HepG2 (cell line): ENCODE data around the gene BTRC. TPM values are rescaled to one million over a fixed set of nuclear protein-coding genes. Genes with fewer than 3 reads are reported as not detected.

ENCODE experiments used
- CHCHD3 ChIP-seq: sonication (generic); formaldehyde crosslinking; IDR thresholded peaks from 2 replicates; pipeline ENCODE4 v1.8.0; 2022; ENCODE audit warnings: mild to moderate bottlenecking, missing genetic modification reagents, moderate library complexity
- FOXA1 ChIP-seq, 2 experiments: fragments of 450-650 bp in 1 of 2; sonication (generic) in 1 of 2; formaldehyde crosslinking in 1 of 2; IDR thresholded peaks; 2 replicates each; pipeline versions ENCODE4 v1.4.0 to v1.6.1; 2016 to 2020; ENCODE audit warnings: missing genetic modification reagents in 1 of 2
- GLI4 ChIP-seq: sonication (generic); formaldehyde crosslinking; IDR thresholded peaks from 2 replicates; pipeline ENCODE4 v1.5.1; 2020; ENCODE audit warnings: missing genetic modification reagents, mild to moderate bottlenecking, moderate library complexity, borderline replicate concordance
- MIXL1 ChIP-seq: IDR thresholded peaks from 2 replicates; pipeline ENCODE4 v1.6.1; 2016
- NR2F6 ChIP-seq, 2 experiments: IDR thresholded peaks; 2 replicates each; pipeline ENCODE4 v1.6.1; 2016; ENCODE audit warnings: antibody characterized with exemption in 1 of 2, mild to moderate bottlenecking in 1 of 2
- NRL ChIP-seq: sonication (generic); formaldehyde crosslinking; IDR thresholded peaks from 2 replicates; pipeline ENCODE4 v1.5.0; 2020; ENCODE audit warnings: missing genetic modification reagents, mild to moderate bottlenecking, moderate library complexity, borderline replicate concordance
- PTBP1 ChIP-seq: fragments of 200-400 bp; formaldehyde crosslinking; IDR thresholded peaks from 2 replicates; pipeline ENCODE4 v1.6.1; 2018; ENCODE audit warnings: low read length, low read depth; ENCODE audit not compliant: poor library complexity, severe bottlenecking
- RXRA ChIP-seq: sonication (generic); formaldehyde crosslinking; IDR thresholded peaks from 2 replicates; pipeline ENCODE4 v1.5.1; 2020; ENCODE audit warnings: missing genetic modification reagents
- SIN3A ChIP-seq: IDR thresholded peaks from 2 replicates; pipeline ENCODE4 v1.6.1; 2011; ENCODE audit warnings: low read depth, mild to moderate bottlenecking, control low read depth, low read length, borderline replicate concordance
- THRA ChIP-seq: sonication (generic); formaldehyde crosslinking; IDR thresholded peaks from 2 replicates; pipeline ENCODE4 v1.4.0; 2020; ENCODE audit warnings: missing genetic modification reagents, borderline replicate concordance
- ZBTB39 ChIP-seq: sonication (generic); formaldehyde crosslinking; IDR thresholded peaks from 2 replicates; pipeline ENCODE4 v1.5.0; 2020; ENCODE audit warnings: missing genetic modification reagents
- ZNF569 ChIP-seq: sonication (generic); formaldehyde crosslinking; IDR thresholded peaks from 2 replicates; pipeline ENCODE4 v1.5.0; 2020; ENCODE audit warnings: mild to moderate bottlenecking, missing genetic modification reagents, moderate library complexity, borderline replicate concordance
- ZNF577 ChIP-seq: sonication (generic); formaldehyde crosslinking; IDR thresholded peaks from 2 replicates; pipeline ENCODE4 v1.4.0; 2020; ENCODE audit warnings: mild to moderate bottlenecking, low read depth, missing genetic modification reagents, borderline replicate concordance
- ZNF766 ChIP-seq: sonication (generic); formaldehyde crosslinking; IDR thresholded peaks from 2 replicates; pipeline ENCODE4 v1.5.0; 2020; ENCODE audit warnings: missing genetic modification reagents, borderline replicate concordance
- polyA plus RNA-seq, 8 experiments: library from polyadenylated mRNA; depleted of rRNA in 3 of 8; stranded (reverse) in 7 of 8; unstranded in 1 of 8; fragments of >200 nt; fragmentation: Illumina TruSeq in 4 of 8; extraction: Trizol in 4 of 8; gene quantifications; 2 replicates each; pipeline versions ENCODE4 v1.2.1 to v1.2.3, GENCODE V29; 2011 to 2016; ENCODE audit warnings: low read depth in 4 of 8, missing spikeins in 1 of 8, mixed read lengths in 1 of 8; ENCODE audit not compliant: insufficient read depth in 1 of 8
- total RNA-seq, 5 experiments: library from RNA; depleted of rRNA; stranded (reverse); fragments of >200 nt; fragmentation: Illumina TruSeq; extraction: Trizol; gene quantifications; 2 replicates each; pipeline ENCODE4 v1.2.3, GENCODE V29; 2016; ENCODE audit warnings: low read depth in 1 of 5
- TF ChIP-seq, protein P1 (sequence below): sonication (generic); formaldehyde crosslinking; IDR thresholded peaks from 2 replicates; pipeline ENCODE4 v1.8.1; 2023; ENCODE audit warnings: missing genetic modification reagents, inconsistent platforms, borderline replicate concordance
- TF ChIP-seq, protein P2 (sequence below): IDR thresholded peaks from 2 replicates; pipeline ENCODE4 v1.6.1; 2018; ENCODE audit warnings: missing genetic modification reagents, mild to moderate bottlenecking, missing compliant biosample characterization
- TF ChIP-seq, protein P3 (sequence below): sonication (generic); formaldehyde crosslinking; IDR thresholded peaks from 2 replicates; pipeline ENCODE4 v1.8.1; 2023; ENCODE audit warnings: mild to moderate bottlenecking, missing genetic modification reagents
- TF ChIP-seq, protein P4 (sequence below): sonication (generic); formaldehyde crosslinking; IDR thresholded peaks from 2 replicates; pipeline ENCODE4 v1.4.0; 2020; ENCODE audit warnings: mild to moderate bottlenecking, missing genetic modification reagents

Gene BTRC
- total and polyA plus RNA-seq, 2 of the 13 experiments (the other 11 are each of a cell fraction or from before 2014, with no cell fraction given), result 12.0 to 14.4 TPM

DNA sequence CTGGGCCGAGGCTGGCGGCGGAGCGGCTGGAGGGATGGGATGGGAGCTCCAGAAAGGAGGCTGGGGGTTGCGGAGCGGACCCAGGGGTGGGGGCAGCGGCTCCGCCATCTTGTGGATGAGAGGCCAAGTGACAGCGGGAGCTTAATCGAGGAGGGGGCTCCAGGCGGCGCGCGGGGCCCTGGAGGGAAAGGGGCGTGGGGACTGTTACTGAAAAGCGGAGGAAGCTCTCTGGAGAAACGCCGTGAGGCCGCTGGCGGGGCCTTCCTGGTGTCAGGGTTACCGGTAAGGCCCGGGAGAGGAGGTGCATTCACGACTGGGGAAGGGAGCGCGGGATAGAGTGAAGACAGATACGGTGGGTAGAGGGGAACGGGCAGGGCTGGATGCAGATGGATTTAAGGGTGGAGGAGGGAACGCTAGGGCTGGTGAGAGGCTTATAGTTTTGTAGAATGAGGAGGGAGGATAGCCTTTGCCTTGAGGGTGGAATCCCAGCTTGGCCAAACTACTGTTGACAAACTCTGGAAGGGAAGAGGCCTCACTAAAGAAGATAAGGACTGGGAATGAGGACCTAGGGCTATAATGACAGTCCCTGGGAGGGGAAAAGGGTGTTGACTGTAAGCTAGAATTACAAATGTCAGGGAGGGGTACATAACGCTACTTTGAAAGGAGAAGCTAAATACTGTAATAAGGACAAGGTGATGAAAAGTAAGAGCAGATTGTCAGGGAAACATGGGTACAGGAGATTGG, 535 bp downstream of the BTRC start (continued):
- TF ChIP-seq, protein P1, sequence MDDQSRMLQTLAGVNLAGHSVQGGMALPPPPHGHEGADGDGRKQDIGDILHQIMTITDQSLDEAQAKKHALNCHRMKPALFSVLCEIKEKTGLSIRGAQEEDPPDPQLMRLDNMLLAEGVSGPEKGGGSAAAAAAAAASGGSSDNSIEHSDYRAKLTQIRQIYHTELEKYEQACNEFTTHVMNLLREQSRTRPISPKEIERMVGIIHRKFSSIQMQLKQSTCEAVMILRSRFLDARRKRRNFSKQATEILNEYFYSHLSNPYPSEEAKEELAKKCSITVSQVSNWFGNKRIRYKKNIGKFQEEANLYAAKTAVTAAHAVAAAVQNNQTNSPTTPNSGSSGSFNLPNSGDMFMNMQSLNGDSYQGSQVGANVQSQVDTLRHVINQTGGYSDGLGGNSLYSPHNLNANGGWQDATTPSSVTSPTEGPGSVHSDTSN, result no peak
- no peak for TF ChIP-seq MIXL1 (CRISPR knock-in tag)
- no peak for TF ChIP-seq GLI4 (CRISPR knock-in tag)
- TF ChIP-seq, protein P2, sequence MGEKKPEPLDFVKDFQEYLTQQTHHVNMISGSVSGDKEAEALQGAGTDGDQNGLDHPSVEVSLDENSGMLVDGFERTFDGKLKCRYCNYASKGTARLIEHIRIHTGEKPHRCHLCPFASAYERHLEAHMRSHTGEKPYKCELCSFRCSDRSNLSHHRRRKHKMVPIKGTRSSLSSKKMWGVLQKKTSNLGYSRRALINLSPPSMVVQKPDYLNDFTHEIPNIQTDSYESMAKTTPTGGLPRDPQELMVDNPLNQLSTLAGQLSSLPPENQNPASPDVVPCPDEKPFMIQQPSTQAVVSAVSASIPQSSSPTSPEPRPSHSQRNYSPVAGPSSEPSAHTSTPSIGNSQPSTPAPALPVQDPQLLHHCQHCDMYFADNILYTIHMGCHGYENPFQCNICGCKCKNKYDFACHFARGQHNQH, result no peak
- TF ChIP-seq, protein P3, sequence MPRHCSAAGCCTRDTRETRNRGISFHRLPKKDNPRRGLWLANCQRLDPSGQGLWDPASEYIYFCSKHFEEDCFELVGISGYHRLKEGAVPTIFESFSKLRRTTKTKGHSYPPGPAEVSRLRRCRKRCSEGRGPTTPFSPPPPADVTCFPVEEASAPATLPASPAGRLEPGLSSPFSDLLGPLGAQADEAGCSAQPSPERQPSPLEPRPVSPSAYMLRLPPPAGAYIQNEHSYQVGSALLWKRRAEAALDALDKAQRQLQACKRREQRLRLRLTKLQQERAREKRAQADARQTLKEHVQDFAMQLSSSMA (CRISPR knock-in tag), result no peak
- no peak for TF ChIP-seq ZNF766 (CRISPR knock-in tag)
- TF ChIP-seq, protein P4, sequence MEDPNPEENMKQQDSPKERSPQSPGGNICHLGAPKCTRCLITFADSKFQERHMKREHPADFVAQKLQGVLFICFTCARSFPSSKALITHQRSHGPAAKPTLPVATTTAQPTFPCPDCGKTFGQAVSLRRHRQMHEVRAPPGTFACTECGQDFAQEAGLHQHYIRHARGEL (CRISPR knock-in tag), result no peak
- TF ChIP-seq NRL, result no peak
- TF ChIP-seq FOXA1 (IDR thresholded peaks at IDR 0.05), result no peak
- TF ChIP-seq FOXA1 (CRISPR knock-in tag; IDR thresholded peaks at IDR 0.05), result no peak
- no peak for TF ChIP-seq RXRA (CRISPR knock-in tag)
- peak; percentile 51; the same call in 1 of the 2 replicates for TF ChIP-seq SIN3A
- no peak for TF ChIP-seq ZBTB39 (CRISPR knock-in tag)
- no peak for TF ChIP-seq ZNF569 (CRISPR knock-in tag)
- no peak for TF ChIP-seq THRA
- no peak for TF ChIP-seq NR2F6 (IDR thresholded peaks at IDR 0.05)
- no peak for TF ChIP-seq NR2F6 (CRISPR knock-in tag; IDR thresholded peaks at IDR 0.05)
- TF ChIP-seq ZNF577 (CRISPR knock-in tag), result no peak
- no peak for TF ChIP-seq CHCHD3
- TF ChIP-seq PTBP1, result no peak
